SU-DHL-6 (cell line): ENCODE results near the gene GGPS1.
"Not testable (repeated sequence)": the region's sequence is repeated elsewhere in the genome, so short reads cannot be mapped to it uniquely, and the experiment has no call there.

Experiments
- H2AFZ ChIP-seq: fragments of 200-600 bp; sonication (generic); 2 replicates; pipeline ENCODE4 v1.6.1; 2014; ENCODE audit warnings: low read depth, mild to moderate bottlenecking, moderate library complexity, mixed read lengths, antibody characterized with exemption, low read length; ENCODE audit not compliant: severe bottlenecking
- H3F3A ChIP-seq: fragments of 200-600 bp; shearing (Covaris generic); 2 replicates; pipeline ENCODE4 v1.6.0; 2016; ENCODE audit warnings: antibody characterized with exemption, mild to moderate bottlenecking; ENCODE audit not compliant: insufficient read depth
- H3K27ac ChIP-seq: fragments of 200-600 bp; sonication (generic); 2 replicates; pipeline ENCODE4 v1.5.1; 2016; ENCODE audit warnings: low read depth, mild to moderate bottlenecking, low read length, moderate library complexity, mixed read lengths
- H3K27me3 ChIP-seq: fragments of 200-600 bp; sonication (generic), shearing (Covaris generic); 2 replicates; pipeline ENCODE4 v1.6.0; 2014; ENCODE audit warnings: mild to moderate bottlenecking, low read length
- H3K36me3 ChIP-seq: fragments of 200-600 bp; sonication (generic); 2 replicates; pipeline ENCODE4 v1.6.1; 2014; ENCODE audit warnings: mild to moderate bottlenecking, low read length, mixed read lengths
- H3K4me2 ChIP-seq: fragments of 300-600, 200-600 bp; shearing (Covaris generic), sonication (generic); 2 replicates; pipeline ENCODE4 v1.6.0; 2014; ENCODE audit warnings: low read length, low read depth, mild to moderate bottlenecking; ENCODE audit not compliant: poor library complexity, severe bottlenecking
- H3K4me3 ChIP-seq: fragments of 200-600 bp; sonication (generic); 2 replicates; pipeline ENCODE4 v1.5.1; 2014; ENCODE audit warnings: antibody characterized with exemption, low read length, mild to moderate bottlenecking, mixed read lengths; ENCODE audit not compliant: insufficient read depth, poor library complexity, severe bottlenecking
- H3K79me2 ChIP-seq: fragments of 200-600 bp; sonication (generic); 2 replicates; pipeline ENCODE4 v1.6.1; 2014; ENCODE audit warnings: mild to moderate bottlenecking, low read length, moderate library complexity; ENCODE audit not compliant: insufficient read depth
- H3K9ac ChIP-seq: fragments of 200-600 bp; sonication (generic); 2 replicates; pipeline ENCODE4 v1.7.0; 2014; ENCODE audit warnings: mild to moderate bottlenecking, low read length
- H3K9me2 ChIP-seq: fragments of 200-600 bp; sonication (generic); replicated peaks from 2 replicates; pipeline ENCODE4 v1.6.1; 2014; ENCODE audit warnings: low read length; ENCODE audit not compliant: insufficient read depth
- H3K9me3 ChIP-seq: fragments of 200-600 bp; sonication (generic); 2 replicates; pipeline ENCODE4 v1.6.1; 2014; ENCODE audit warnings: low read length, mixed read lengths; ENCODE audit not compliant: insufficient read depth
- H4K20me1 ChIP-seq: fragments of 200-600 bp; sonication (generic); 2 replicates; pipeline ENCODE4 v1.6.1; 2014; ENCODE audit warnings: low read depth, mild to moderate bottlenecking, antibody characterized with exemption, low read length, moderate library complexity, mixed read lengths
- CTCF ChIP-seq: fragments of 200-600 bp; sonication (generic); IDR thresholded peaks from one replicate; pipeline ENCODE4 v1.5.1; 2017; ENCODE audit warnings: antibody characterized with exemption, mild to moderate bottlenecking, low read length, moderate library complexity; ENCODE audit not compliant: insufficient read depth, poor library complexity, severe bottlenecking
- EZH2phosphoT487 ChIP-seq: fragments of 200-600 bp; sonication (generic), shearing (Covaris generic); conservative IDR thresholded peaks from 2 replicates; pipeline ENCODE4 v1.6.1; 2018; ENCODE audit warnings: mild to moderate bottlenecking, antibody characterized with exemption, low read length, moderate library complexity, mixed read lengths

The GGPS1 gene

GRCh38 chr1:235280467-235280866 is 47.9 kb upstream of the GGPS1 start:
- Histone ChIP-seq H2AFZ (no peak overlapping the region), H3K9me3 (no peaks in the 10 kb centered on the region), H3K4me3 (no peak overlapping the region), H3F3A (peaks cover 9% of the 10 kb centered on the region; the same call in 1 of the 2 replicates), H4K20me1 (peaks cover 21% of the 10 kb centered on the region), H3K79me2 (peaks cover 95% of the 10 kb centered on the region), H3K27ac (no peak overlapping the region), H3K27me3 (no peaks in the 10 kb centered on the region), H3K4me2 (no peak overlapping the region), H3K9ac (no peak overlapping the region), H3K36me3 (no peaks in the 10 kb centered on the region), H3K9me2 (no peaks in the 10 kb centered on the region)
- TF ChIP-seq CTCF (no peak), EZH2phosphoT487 (no peak)

- not testable (repeated sequence) for H3K36me3 ChIP-seq, H3K4me2 ChIP-seq, H3K27ac ChIP-seq, H3K27me3 ChIP-seq, H3K9me3 ChIP-seq, H3F3A ChIP-seq, H3K9me2 ChIP-seq, H3K4me3 ChIP-seq, H3K9ac ChIP-seq, H2AFZ ChIP-seq
- Histone ChIP-seq H3K79me2 (peaks cover 97% of the 10 kb centered on the region), H4K20me1 (peaks cover 28% of the 10 kb centered on the region)
Measured at GRCh38 chr1:235283636-235284035, 44.7 kb upstream of the GGPS1 start.

- Histone ChIP-seq H2AFZ (no peak overlapping the region), H3F3A (0 out of 2 replicates have a peak, but pooled peaks cover 4% of the 10 kb centered on the region), H3K27ac (no peak overlapping the region), H3K4me2 (no peak overlapping the region), H3K27me3 (no peaks in the 10 kb centered on the region), H4K20me1 (peaks cover 28% of the 10 kb centered on the region), H3K4me3 (no peak overlapping the region), H3K9me2 (no peaks in the 10 kb centered on the region), H3K36me3 (no peaks in the 10 kb centered on the region), H3K9ac (no peak overlapping the region), H3K79me2 (peaks cover 97% of the 10 kb centered on the region), H3K9me3 (no peaks in the 10 kb centered on the region)
- TF ChIP-seq CTCF = no peak
- TF ChIP-seq EZH2phosphoT487 = no peak
Measured at GRCh38 chr1:235284231-235284769, 44.1 kb upstream of the GGPS1 start.

GRCh38 chr1:235286667-235287066 is 41.7 kb upstream of the GGPS1 start:
- no peaks in the 10 kb centered on the region for H3K27me3 ChIP-seq
- H3K4me3 ChIP-seq = no peak overlapping the region
- peaks cover 96% of the 10 kb centered on the region for H3K79me2 ChIP-seq
- no peaks in the 10 kb centered on the region for H3K9me2 ChIP-seq
- H3K4me2 ChIP-seq = no peak overlapping the region
- H3F3A ChIP-seq = 0 out of 2 replicates have a peak, but pooled peaks cover 4% of the 10 kb centered on the region
- H3K9ac ChIP-seq = no peak overlapping the region
- no peak overlapping the region for H3K27ac ChIP-seq
- no peak overlapping the region for H2AFZ ChIP-seq
- no peak for TF ChIP-seq CTCF
- no peak for TF ChIP-seq EZH2phosphoT487
- peaks cover 33% of the 10 kb centered on the region for H4K20me1 ChIP-seq
- no peaks in the 10 kb centered on the region for H3K9me3 ChIP-seq
- no peaks in the 10 kb centered on the region for H3K36me3 ChIP-seq
